Activated CD4-positive, alpha-beta T cell treated with anti-CD3 and anti-CD28 coated beads for 4 hours (primary cell): ENCODE results near the gene CACNG3.
"Not testable (repeated sequence)": the region's sequence is repeated elsewhere in the genome, so short reads cannot be mapped to it uniquely, and the experiment has no call there.

Source experiments
- DNase-seq, 2 donors: peaks; one replicate each; pipeline ENCODE4 v3.0.0-alpha.2; 2020

The CACNG3 gene

GRCh38 chr16:24337013-24337412 lies 80.9 kb downstream of the CACNG3 start:
- DNase-seq = no peak

- DNase-seq = not testable (repeated sequence)
Measured at GRCh38 chr16:24343829-24344228, 87.7 kb downstream of the CACNG3 start.

- no peak for DNase-seq
Measured at GRCh38 chr16:24344784-24345183, 88.6 kb downstream of the CACNG3 start.

- no peak for DNase-seq
Measured at GRCh38 chr16:24345704-24346103, 89.6 kb downstream of the CACNG3 start.

GRCh38 chr16:24346734-24347133 lies 90.6 kb downstream of the CACNG3 start:
- no peak for DNase-seq

GRCh38 chr16:24347556-24347955 lies 91.4 kb downstream of the CACNG3 start:
- no peak for DNase-seq

GRCh38 chr16:24348545-24349290 lies 92.6 kb downstream of the CACNG3 start:
- no peak for DNase-seq

- no peak for DNase-seq
Measured at GRCh38 chr16:24349320-24349719, 93.2 kb downstream of the CACNG3 start.

- DNase-seq = no peak
Measured at GRCh38 chr16:24352746-24353145, 96.6 kb downstream of the CACNG3 start.

GRCh38 chr16:24353622-24354021 lies 97.5 kb downstream of the CACNG3 start:
- no peak for DNase-seq

- no peak for DNase-seq
Measured at GRCh38 chr16:24357511-24357910, 101.4 kb downstream of the CACNG3 start.

- DNase-seq = no peak
Measured at GRCh38 chr16:24358117-24358516, 102.0 kb downstream of the CACNG3 start.

GRCh38 chr16:24359490-24359889 lies 103.4 kb downstream of the CACNG3 start:
- DNase-seq = no peak

- DNase-seq = no peak
Measured at GRCh38 chr16:24360936-24361335, 104.8 kb downstream of the CACNG3 start.

GRCh38 chr16:24364596-24364995 lies 108.5 kb downstream of the CACNG3 start:
- no peak for DNase-seq

- DNase-seq = no peak
Measured at GRCh38 chr16:24367186-24367710, 111.1 kb downstream of the CACNG3 start.

- no peak for DNase-seq
Measured at GRCh38 chr16:24372824-24373223, 116.7 kb downstream of the CACNG3 start.

- DNase-seq = no peak
Measured at GRCh38 chr16:24378999-24379398, 122.9 kb downstream of the CACNG3 start.

GRCh38 chr16:24381470-24382118 lies 125.5 kb downstream of the CACNG3 start:
- DNase-seq = no peak

- no peak for DNase-seq
Measured at GRCh38 chr16:24382762-24383407, 126.8 kb downstream of the CACNG3 start.

- DNase-seq = no peak
Measured at GRCh38 chr16:24394341-24394740, 138.2 kb downstream of the CACNG3 start.

- DNase-seq = no peak
Measured at GRCh38 chr16:24396350-24397271, 140.5 kb downstream of the CACNG3 start.

GRCh38 chr16:24409045-24409444 lies 152.9 kb downstream of the CACNG3 start:
- no peak for DNase-seq
